ENCODE results near the gene TMEM207.

TMEM207 gene

GRCh38 chr3:190444576-190445145 lies 5.0 kb downstream of the TMEM207 start:
- DNase-seq (ENCODE audit: low spot score): no peak

GRCh38 chr3:190444006-190444405 lies 5.7 kb downstream of the TMEM207 start:
- no peak for DNase-seq (ENCODE audit: low spot score)

GRCh38 chr3:190443257-190443656 lies 6.4 kb downstream of the TMEM207 start:
- DNase-seq (ENCODE audit: low spot score): no peak

- no peak for DNase-seq (ENCODE audit: low spot score)
These were observed 7.5 kb downstream of the TMEM207 start for GRCh38 chr3:190442240-190442639.

GRCh38 chr3:190436331-190436730 lies 13.4 kb downstream of the TMEM207 start:
- no peak for DNase-seq (ENCODE audit: low spot score)

GRCh38 chr3:190435618-190436017 lies 14.1 kb downstream of the TMEM207 start:
- no peak for DNase-seq (ENCODE audit: low spot score)

GRCh38 chr3:190433626-190434025 lies 16.1 kb downstream of the TMEM207 start:
- DNase-seq (ENCODE audit: low spot score): no peak

- no peak for DNase-seq (ENCODE audit: low spot score)
These were observed 17.5 kb downstream of the TMEM207 start for GRCh38 chr3:190432216-190432615.

- no peak for DNase-seq (ENCODE audit: low spot score)
These were observed 18.8 kb downstream of the TMEM207 start for GRCh38 chr3:190430906-190431305.

- DNase-seq (ENCODE audit: low spot score): no peak
These were observed 20.0 kb downstream of the TMEM207 start for GRCh38 chr3:190429681-190430080.

GRCh38 chr3:190426806-190427507 lies 22.7 kb downstream of the TMEM207 start:
- no peak for DNase-seq (ENCODE audit: low spot score)

GRCh38 chr3:190425833-190426232 lies 23.9 kb downstream of the TMEM207 start:
- DNase-seq (ENCODE audit: low spot score): no peak

- peak; percentile 61 for DNase-seq (ENCODE audit: low spot score)
These were observed 24.9 kb downstream of the TMEM207 start for GRCh38 chr3:190424478-190425439.

- no peak for DNase-seq (ENCODE audit: low spot score)
These were observed 25.6 kb downstream of the TMEM207 start for GRCh38 chr3:190424108-190424477.

- no peak for DNase-seq (ENCODE audit: low spot score)
These were observed 35.4 kb downstream of the TMEM207 start for GRCh38 chr3:190414297-190414696.

- DNase-seq (ENCODE audit: low spot score): no peak
These were observed 45.0 kb downstream of the TMEM207 start for GRCh38 chr3:190404715-190405114.

- DNase-seq (ENCODE audit: low spot score): no peak
These were observed 47.7 kb downstream of the TMEM207 start for GRCh38 chr3:190401963-190402362.

GRCh38 chr3:190399677-190400076 lies 50.0 kb downstream of the TMEM207 start:
- DNase-seq (ENCODE audit: low spot score): no peak

GRCh38 chr3:190397889-190398288 lies 51.8 kb downstream of the TMEM207 start:
- DNase-seq (ENCODE audit: low spot score): no peak

GRCh38 chr3:190396001-190396400 lies 53.7 kb downstream of the TMEM207 start:
- no peak for DNase-seq (ENCODE audit: low spot score)

- DNase-seq (ENCODE audit: low spot score): no peak
These were observed 61.0 kb downstream of the TMEM207 start for GRCh38 chr3:190388703-190389102.

- DNase-seq (ENCODE audit: low spot score): no peak
These were observed 62.0 kb downstream of the TMEM207 start, which contains the start of gene CLDN16 for GRCh38 chr3:190387578-190388213. CLDN16 (plus strand) TSS chr3:190388163; CDS start chr3:190388330, 167 bp downstream.

Measured in SK-N-DZ (cell line).